Fibroblast of the aortic adventitia (primary cell): ENCODE measurements around the gene PHEX. TPM values are rescaled to one million over a fixed set of nuclear protein-coding genes. Genes with fewer than 3 reads are reported as not detected.
A peak's percentile ranks its signal among the peaks of the same experiment; 100 is the strongest.

ENCODE experiments used
- DNase-seq: peaks from one replicate; pipeline ENCODE4 v3.0.0-alpha.2; 2010; ENCODE audit warnings: low read depth
- H3K4me3 ChIP-seq: 2 replicates; pipeline ENCODE4 v1.5.1; 2011; ENCODE audit warnings: low read depth, mild to moderate bottlenecking, control low read depth, low read length, moderate library complexity
- total RNA-seq: library from RNA; depleted of rRNA; stranded (reverse); fragments of >200 nt; gene quantifications from 2 replicates; pipeline ENCODE4 v1.2.3, GENCODE V29; 2012; ENCODE audit warnings: low replicate concordance
- TF ChIP-seq, protein P1 (sequence below): IDR thresholded peaks from 2 replicates; pipeline ENCODE4 v1.5.1; 2011; ENCODE audit warnings: mild to moderate bottlenecking, low read length, control low read depth, inconsistent platforms; ENCODE audit not compliant: insufficient read depth

The PHEX gene
- total RNA-seq, 1 donor: 6.7 TPM

DNA sequence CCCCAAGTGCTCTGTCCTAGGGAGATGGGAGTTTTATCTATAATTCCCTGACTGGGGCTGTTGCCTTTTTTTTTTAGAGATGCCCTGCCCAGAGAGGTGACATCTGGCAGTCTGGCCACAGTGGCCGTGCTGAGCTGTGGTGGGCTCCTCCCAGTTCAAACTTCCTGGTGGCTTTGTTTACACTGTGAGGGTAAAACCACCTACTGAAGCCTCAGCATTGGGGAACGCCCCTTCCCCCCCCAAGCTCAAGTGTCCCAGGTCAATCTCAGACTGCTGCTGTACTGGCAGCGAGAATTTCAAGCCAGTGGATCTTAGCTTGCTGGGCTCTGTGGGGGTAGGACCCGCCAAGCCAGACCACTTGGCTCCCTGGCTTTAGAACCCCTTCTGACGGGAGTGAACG lies 202.3 kb downstream of the PHEX start:
- no peak for DNase-seq
- TF ChIP-seq, protein P1, sequence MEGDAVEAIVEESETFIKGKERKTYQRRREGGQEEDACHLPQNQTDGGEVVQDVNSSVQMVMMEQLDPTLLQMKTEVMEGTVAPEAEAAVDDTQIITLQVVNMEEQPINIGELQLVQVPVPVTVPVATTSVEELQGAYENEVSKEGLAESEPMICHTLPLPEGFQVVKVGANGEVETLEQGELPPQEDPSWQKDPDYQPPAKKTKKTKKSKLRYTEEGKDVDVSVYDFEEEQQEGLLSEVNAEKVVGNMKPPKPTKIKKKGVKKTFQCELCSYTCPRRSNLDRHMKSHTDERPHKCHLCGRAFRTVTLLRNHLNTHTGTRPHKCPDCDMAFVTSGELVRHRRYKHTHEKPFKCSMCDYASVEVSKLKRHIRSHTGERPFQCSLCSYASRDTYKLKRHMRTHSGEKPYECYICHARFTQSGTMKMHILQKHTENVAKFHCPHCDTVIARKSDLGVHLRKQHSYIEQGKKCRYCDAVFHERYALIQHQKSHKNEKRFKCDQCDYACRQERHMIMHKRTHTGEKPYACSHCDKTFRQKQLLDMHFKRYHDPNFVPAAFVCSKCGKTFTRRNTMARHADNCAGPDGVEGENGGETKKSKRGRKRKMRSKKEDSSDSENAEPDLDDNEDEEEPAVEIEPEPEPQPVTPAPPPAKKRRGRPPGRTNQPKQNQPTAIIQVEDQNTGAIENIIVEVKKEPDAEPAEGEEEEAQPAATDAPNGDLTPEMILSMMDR: no peak
- no peak overlapping the region for H3K4me3 ChIP-seq

DNA sequence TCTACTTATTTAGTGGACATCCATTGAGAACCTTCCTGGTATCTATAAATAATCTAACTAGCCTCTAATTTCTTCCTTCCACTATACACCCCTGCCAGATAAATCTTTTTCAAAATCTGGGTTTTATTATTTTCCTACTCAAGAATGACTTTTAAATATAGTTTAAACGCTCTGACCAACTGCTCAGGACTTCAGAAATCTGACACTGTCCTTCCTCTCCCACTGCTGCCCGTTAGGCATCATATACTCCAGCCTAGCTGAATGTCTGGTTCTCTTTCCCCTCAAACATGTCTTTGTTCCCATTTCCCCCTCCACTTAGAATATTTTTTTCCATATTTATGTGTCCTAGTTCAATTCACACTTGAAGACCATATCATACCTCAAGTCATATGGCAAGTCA lies 205.4 kb downstream of the PHEX start:
- H3K4me3 ChIP-seq: no peak overlapping the region
- TF ChIP-seq, protein P1: no peak
- DNase-seq: no peak

GRCh38 chrX:22246620-22247019 lies 214.5 kb downstream of the PHEX start:
- peak; percentile 40 for DNase-seq
- TF ChIP-seq, protein P1: no peak
- no peak overlapping the region for H3K4me3 ChIP-seq

DNA sequence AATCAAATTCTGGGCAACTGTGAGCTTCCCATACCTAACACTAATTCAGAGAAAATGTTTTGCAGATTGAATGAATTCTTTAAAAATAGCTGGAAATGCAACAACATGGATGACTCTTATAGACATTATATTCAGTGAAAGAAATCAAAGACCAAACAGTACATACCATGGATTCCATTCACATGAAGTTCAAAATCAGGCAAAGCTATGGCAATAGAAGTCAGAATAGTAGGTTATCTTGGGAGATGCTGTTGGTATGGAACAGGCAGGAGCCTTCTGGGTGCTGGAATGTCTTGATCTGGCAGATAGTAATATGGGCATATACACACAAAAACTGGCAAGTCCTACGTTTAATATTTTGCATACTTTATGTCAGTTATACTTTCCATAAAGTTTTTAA lies 215.0 kb downstream of the PHEX start:
- peak; percentile 54 for DNase-seq

DNA sequence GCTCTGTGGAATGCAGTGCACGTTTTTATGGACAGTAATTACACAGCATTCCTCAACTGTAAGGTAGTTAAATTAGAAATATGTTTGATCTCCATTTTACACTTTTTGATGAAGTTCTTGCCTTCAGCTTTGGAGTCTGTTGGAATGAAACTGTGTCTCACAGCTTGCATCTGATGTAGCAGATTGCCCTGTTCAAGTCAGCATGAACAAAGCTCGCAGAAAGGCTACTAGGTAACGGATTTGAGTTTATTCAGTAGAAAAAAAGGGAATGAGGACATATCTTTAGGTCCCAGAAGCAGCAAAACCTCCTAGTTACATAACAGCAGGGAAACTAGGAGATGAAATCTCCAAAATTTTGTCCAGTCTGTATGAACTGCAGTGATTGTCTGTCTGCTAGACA lies 216.3 kb downstream of the PHEX start:
- TF ChIP-seq, protein P1: no peak
- H3K4me3 ChIP-seq: no peak overlapping the region
- no peak for DNase-seq

More for the DNA sequence above, 215.0 kb downstream of the PHEX start:
- TF ChIP-seq, protein P1: no peak
- H3K4me3 ChIP-seq: no peak overlapping the region

GRCh38 chrX:22249371-22249770 lies 217.2 kb downstream of the PHEX start:
- TF ChIP-seq, protein P1: no peak
- no peak overlapping the region for H3K4me3 ChIP-seq
- no peak for DNase-seq

DNA sequence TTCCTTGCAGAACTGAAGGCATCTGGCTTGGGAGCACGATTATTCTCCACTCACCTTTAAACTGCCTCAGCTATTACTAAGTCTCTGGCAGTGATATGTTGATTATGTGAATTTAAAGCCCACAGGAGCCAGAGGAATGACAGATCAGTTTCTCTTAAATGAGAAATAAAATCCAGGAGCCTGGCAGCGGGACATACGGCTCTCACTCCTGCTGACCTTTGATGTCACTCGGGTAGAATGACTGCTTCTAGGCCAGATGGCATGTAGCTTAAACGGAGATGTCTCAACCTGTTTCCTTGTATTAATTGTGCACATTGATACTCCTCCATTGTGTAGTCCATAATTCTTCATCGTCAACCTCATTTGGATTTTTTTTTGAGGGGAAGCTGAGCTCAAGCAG lies 236.6 kb downstream of the PHEX start:
- H3K4me3 ChIP-seq: no peak overlapping the region
- TF ChIP-seq, protein P1: no peak
- DNase-seq: no peak
